Stimulated activated CD8-positive, alpha-beta memory T cell treated with anti-CD3 and anti-CD28 coated beads, Interleukin-15, amount 100 ng/mL, for 48 hours (primary cell): ENCODE data around the gene GPRC5B.

ENCODE experiments used
- DNase-seq, 2 donors: peaks; one replicate each; pipeline ENCODE4 v3.0.0-alpha.2; 2020; ENCODE audit warnings: low read depth in 2 of 2

GPRC5B gene

GRCh38 chr16:19844945-19845641 lies 39.6 kb downstream of the GPRC5B start:
- no peak for DNase-seq

- DNase-seq, result no peak
Measured at GRCh38 chr16:19843371-19843770, 41.3 kb downstream of the GPRC5B start.

GRCh38 chr16:19842426-19843157 lies 42.1 kb downstream of the GPRC5B start:
- no peak for DNase-seq

- no peak for DNase-seq
Measured at GRCh38 chr16:19841184-19841583, 43.5 kb downstream of the GPRC5B start.

GRCh38 chr16:19840524-19841110 lies 44.0 kb downstream of the GPRC5B start:
- no peak for DNase-seq

- no peak for DNase-seq
Measured at GRCh38 chr16:19837984-19838707, 46.5 kb downstream of the GPRC5B start.

- no peak for DNase-seq
Measured at GRCh38 chr16:19837331-19837980, 47.2 kb downstream of the GPRC5B start.

- DNase-seq, result no peak
Measured at GRCh38 chr16:19835968-19836421, 48.7 kb downstream of the GPRC5B start.

GRCh38 chr16:19835196-19835595 lies 49.5 kb downstream of the GPRC5B start:
- DNase-seq, result no peak

- no peak for DNase-seq
Measured at GRCh38 chr16:19833581-19833980, 51.1 kb downstream of the GPRC5B start.

- no peak for DNase-seq
Measured at GRCh38 chr16:19833176-19833575, 51.5 kb downstream of the GPRC5B start.

- no peak for DNase-seq
Measured at GRCh38 chr16:19831678-19832077, 53.0 kb downstream of the GPRC5B start.

- DNase-seq, result no peak
Measured at GRCh38 chr16:19830902-19831560, 53.6 kb downstream of the GPRC5B start.

GRCh38 chr16:19829844-19830692 lies 54.6 kb downstream of the GPRC5B start:
- DNase-seq, result no peak

- DNase-seq, result no peak
Measured at GRCh38 chr16:19824216-19824615, 60.4 kb downstream of the GPRC5B start.

- DNase-seq, result no peak
Measured at GRCh38 chr16:19823322-19823721, 61.3 kb downstream of the GPRC5B start.

- DNase-seq, result no peak
Measured at GRCh38 chr16:19822533-19822932, 62.1 kb downstream of the GPRC5B start.

- no peak for DNase-seq
Measured at GRCh38 chr16:19817875-19818274, 66.8 kb downstream of the GPRC5B start.

GRCh38 chr16:19817122-19817521 lies 67.5 kb downstream of the GPRC5B start:
- DNase-seq, result no peak

- no peak for DNase-seq
Measured at GRCh38 chr16:19815418-19815817, 69.2 kb downstream of the GPRC5B start.
